HEK293 (cell line): ENCODE results near the gene GATM.

Experiments used
- CTCF ChIA-PET: fragments of 350-600 bp; formaldehyde crosslinking; extraction: SDS; loops from one replicate; lab custom pipeline; 2021; ENCODE audit warnings: antibody characterized with exemption; lab: Yijun Ruan, JAX
- POLR2A ChIA-PET: fragments of 300-600 bp; formaldehyde crosslinking; extraction: SDS; loops from one replicate; lab custom pipeline; 2020; ENCODE audit warnings: antibody characterized with exemption, inconsistent platforms; lab: Yijun Ruan, JAX
- H3K27ac ChIP-seq: fragments of 200-500 bp; sonication (Bioruptor generic); 2 replicates; pipeline ENCODE4 v1.5.1; 2014; ENCODE audit warnings: low read depth, low read length, control low read depth, inconsistent platforms; ENCODE audit errors: extremely low read depth
- H3K36me3 ChIP-seq, 2 experiments: fragments of 200-500 bp in 1 of 2; sonication (Bioruptor generic) in 1 of 2; 1 replicate in 1 of 2; 2 replicates in 1 of 2; pipeline ENCODE4 v1.5.1; 2014 to 2017; ENCODE audit warnings: inconsistent platforms in 2 of 2, low read length in 2 of 2; ENCODE audit not compliant: control insufficient read depth in 2 of 2, insufficient read depth in 1 of 2
- H3K4me1 ChIP-seq: fragments of 200-500 bp; sonication (Bioruptor generic); 2 replicates; pipeline ENCODE4 v1.5.1; 2014; ENCODE audit warnings: mild to moderate bottlenecking, low read length, inconsistent platforms; ENCODE audit not compliant: control insufficient read depth, insufficient read depth
- H3K4me3 ChIP-seq: 2 replicates; pipeline ENCODE4 v1.5.1; 2011; ENCODE audit warnings: low read depth, mild to moderate bottlenecking, control low read depth, low read length, moderate library complexity
- H3K9me3 ChIP-seq: fragments of 200-500 bp; sonication (Bioruptor generic); 2 replicates; pipeline ENCODE4 v1.5.1; 2014; ENCODE audit warnings: low read depth, low read length, inconsistent platforms; ENCODE audit not compliant: control insufficient read depth, insufficient read depth
- KLF10 ChIP-seq: fragments of 450-650 bp; IDR thresholded peaks from 2 replicates; pipeline ENCODE4 v1.5.1; 2018; ENCODE audit warnings: missing biosample characterization, mild to moderate bottlenecking, missing genetic modification characterization
- KLF16 ChIP-seq: fragments of 450-650 bp; formaldehyde crosslinking; IDR thresholded peaks from 2 replicates; pipeline ENCODE4 v1.5.1; 2017; ENCODE audit warnings: missing biosample characterization, missing genetic modification characterization
- KLF7 ChIP-seq: fragments of 450-650 bp; formaldehyde crosslinking; IDR thresholded peaks from 2 replicates; pipeline ENCODE4 v1.5.1; 2016; ENCODE audit warnings: missing biosample characterization, missing genetic modification characterization, borderline replicate concordance
- KLF9 ChIP-seq: fragments of 450-650 bp; formaldehyde crosslinking; IDR thresholded peaks from 2 replicates; pipeline ENCODE4 v1.5.1; 2016; ENCODE audit warnings: missing biosample characterization, missing genetic modification characterization, low read depth
- PATZ1 ChIP-seq: fragments of 450-650 bp; formaldehyde crosslinking; IDR thresholded peaks from 2 replicates; pipeline ENCODE4 v1.5.1; 2016; ENCODE audit warnings: missing biosample characterization, missing genetic modification characterization
- RBAK ChIP-seq: fragments of 450-650 bp; formaldehyde crosslinking; IDR thresholded peaks from 2 replicates; pipeline ENCODE4 v1.5.1; 2016; ENCODE audit warnings: missing biosample characterization, missing genetic modification characterization
- ZBTB20 ChIP-seq: fragments of 450-650 bp; formaldehyde crosslinking; IDR thresholded peaks from 2 replicates; pipeline ENCODE4 v1.5.1; 2016; ENCODE audit warnings: missing biosample characterization, missing genetic modification characterization
- ZBTB7A ChIP-seq: fragments of 450-650 bp; formaldehyde crosslinking; IDR thresholded peaks from 2 replicates; pipeline ENCODE4 v1.5.1; 2016; ENCODE audit warnings: low read depth, missing biosample characterization, missing genetic modification characterization
- ZNF140 ChIP-seq: fragments of 450-650 bp; formaldehyde crosslinking; IDR thresholded peaks from 2 replicates; pipeline ENCODE4 v1.5.1; 2016; ENCODE audit warnings: missing biosample characterization, missing genetic modification characterization
- ZNF248 ChIP-seq: fragments of 450-650 bp; formaldehyde crosslinking; IDR thresholded peaks from 2 replicates; pipeline ENCODE4 v1.5.1; 2017; ENCODE audit warnings: missing biosample characterization, missing genetic modification characterization
- ZNF280C ChIP-seq: fragments of 450-650 bp; formaldehyde crosslinking; IDR thresholded peaks from 2 replicates; pipeline ENCODE4 v1.5.1; 2016; ENCODE audit warnings: missing biosample characterization, missing genetic modification characterization
- ZNF311 ChIP-seq: fragments of 450-650 bp; formaldehyde crosslinking; IDR thresholded peaks from 2 replicates; pipeline ENCODE4 v1.5.1; 2017; ENCODE audit warnings: missing biosample characterization, missing genetic modification characterization, borderline replicate concordance
- ZNF335 ChIP-seq: fragments of 450-650 bp; formaldehyde crosslinking; conservative IDR thresholded peaks from 2 replicates; pipeline ENCODE4 v1.5.1; 2016; ENCODE audit warnings: missing biosample characterization, missing genetic modification characterization
- ZNF510 ChIP-seq: fragments of 450-650 bp; formaldehyde crosslinking; IDR thresholded peaks from 2 replicates; pipeline ENCODE4 v1.5.1; 2018; ENCODE audit warnings: mild to moderate bottlenecking, missing genetic modification characterization, missing biosample characterization; ENCODE audit not compliant: insufficient replicate concordance
- ZNF600 ChIP-seq: fragments of 450-650 bp; formaldehyde crosslinking; IDR thresholded peaks from 2 replicates; pipeline ENCODE4 v1.5.1; 2016; ENCODE audit warnings: missing biosample characterization, missing genetic modification characterization
- ZNF629 ChIP-seq: fragments of 450-650 bp; formaldehyde crosslinking; IDR thresholded peaks from 2 replicates; pipeline ENCODE4 v1.5.1; 2017; ENCODE audit warnings: missing biosample characterization, missing genetic modification characterization
- ZNF654 ChIP-seq: fragments of 450-650 bp; formaldehyde crosslinking; IDR thresholded peaks from 2 replicates; pipeline ENCODE4 v1.5.1; 2016; ENCODE audit warnings: low read depth, missing biosample characterization, missing genetic modification characterization
- ZNF747 ChIP-seq: fragments of 450-650 bp; formaldehyde crosslinking; IDR thresholded peaks from 2 replicates; pipeline ENCODE4 v1.5.1; 2016; ENCODE audit warnings: missing biosample characterization, missing genetic modification characterization
- TF ChIP-seq, protein P1 (sequence below): fragments of 450-650 bp; formaldehyde crosslinking; optimal IDR thresholded peaks from 2 replicates; pipeline ENCODE3; 2016; ENCODE audit warnings: missing biosample characterization, mild to moderate bottlenecking, missing genetic modification characterization
- TF ChIP-seq, protein P2 (sequence below): fragments of 450-650 bp; formaldehyde crosslinking; IDR thresholded peaks from 2 replicates; pipeline ENCODE4 v1.5.1; 2016; ENCODE audit warnings: missing biosample characterization, missing genetic modification characterization
- TF ChIP-seq, protein P3 (sequence below): fragments of 450-650 bp; formaldehyde crosslinking; IDR thresholded peaks from 2 replicates; pipeline ENCODE4 v1.5.1; 2016; ENCODE audit warnings: missing biosample characterization, missing genetic modification characterization
- TF ChIP-seq, protein P4 (sequence below): fragments of 450-650 bp; formaldehyde crosslinking; IDR thresholded peaks from 2 replicates; pipeline ENCODE4 v1.5.1; 2016; ENCODE audit warnings: missing biosample characterization, missing genetic modification characterization

Gene GATM

GRCh38 chr15:45401665-45402161 lies 23.4 kb upstream of the GATM start:
- Histone ChIP-seq H3K36me3 (peaks cover 14 to 19% of the 10 kb centered on the region in 2 experiments), H3K4me3 (peak overlapping the region; percentile 95), H3K9me3 (no peaks in the 10 kb centered on the region), H3K4me1 (no peaks in the 10 kb centered on the region), H3K27ac (peak overlapping the region; percentile 2; the same call in 1 of the 2 replicates)
- ChIA-PET CTCF (interaction anchor here (0.5 to 6.5 kb wide), 6 partner anchors 28 to 238 kb away, joined by 3 to 57 read pairs (median 4); no protein-coding TSS in a partner anchor), POLR2A (interaction anchor here (0.5 to 1.9 kb wide), 20 partner anchors 8 to 239 kb away, joined by 3 to 14 read pairs (median 4); partner anchors contain the start of genes BLOC1S6 and SHF)
- peak; percentile 75 for TF ChIP-seq ZNF335 (tag by site-specific recombination)
- peak; percentile 19; the same call in 1 of the 2 replicates for TF ChIP-seq ZBTB20 (tag by site-specific recombination)
- TF ChIP-seq PATZ1 (tag by site-specific recombination): no peak
- TF ChIP-seq RBAK (tag by site-specific recombination): no peak
- TF ChIP-seq ZNF140 (tag by site-specific recombination): no peak
- TF ChIP-seq KLF16: no peak
- TF ChIP-seq ZBTB7A: no peak

DNA sequence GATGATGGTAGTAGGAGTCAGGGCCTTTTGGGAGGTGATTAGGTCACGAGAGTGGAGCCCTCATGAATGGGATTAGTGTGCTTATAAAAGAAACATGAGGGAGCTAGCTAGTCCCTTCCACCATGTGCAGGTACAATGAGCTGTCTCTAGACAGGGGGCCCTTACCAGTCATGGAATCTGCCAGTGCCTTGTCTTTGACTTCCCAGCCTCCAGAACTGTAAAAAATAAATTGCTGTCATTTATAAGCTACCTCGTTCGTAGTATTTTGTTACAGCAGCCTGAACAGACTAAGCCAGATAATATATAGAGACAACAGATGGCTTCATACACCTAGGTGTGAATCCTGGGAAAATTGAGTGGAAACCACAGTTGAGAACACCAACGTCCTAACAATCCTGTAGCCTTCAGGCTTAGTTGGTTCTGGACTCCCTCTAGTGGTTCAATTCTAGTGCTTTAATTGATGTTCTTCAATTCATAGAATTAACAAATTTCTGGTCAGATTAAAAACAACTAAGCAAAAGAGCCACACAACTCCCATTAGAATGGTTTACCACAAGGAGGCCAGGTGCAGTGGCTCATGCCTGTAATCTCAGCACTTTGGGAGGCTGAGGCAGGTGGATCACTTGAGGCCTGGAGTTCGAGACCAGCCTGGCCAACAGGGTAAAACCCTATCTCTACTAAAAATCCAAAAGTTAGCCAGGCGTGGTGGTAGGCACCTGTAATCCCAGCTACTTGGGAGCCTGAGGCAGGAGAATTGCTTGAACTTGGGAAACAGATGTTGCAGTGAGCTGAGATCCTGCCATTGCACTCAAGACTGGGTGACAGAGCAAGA lies 21.3 kb upstream of the GATM start:
- no peaks in the 10 kb centered on the region for H3K4me1 ChIP-seq
- no peak overlapping the region for H3K4me3 ChIP-seq
- POLR2A ChIA-PET: no interaction called here
- no peaks in the 10 kb centered on the region for H3K9me3 ChIP-seq
- H3K36me3 ChIP-seq: peaks cover 0 to 4% of the 10 kb centered on the region in 2 experiments; a peak in 2 of 3 replicates
- CTCF ChIA-PET: interaction anchor here (0.6 to 6.5 kb wide), 14 partner anchors 9 to 273 kb away, joined by 3 to 57 read pairs (median 4); no protein-coding TSS in a partner anchor
- TF ChIP-seq ZNF629 (tag by site-specific recombination) (no peak), ZNF600 (tag by site-specific recombination) (no peak), KLF7 (tag by site-specific recombination) (no peak), ZNF248 (tag by site-specific recombination) (no peak), ZNF510 (tag by site-specific recombination) (no peak), ZNF654 (tag by site-specific recombination) (peak; percentile 60), ZNF747 (tag by site-specific recombination) (no peak), ZNF280C (tag by site-specific recombination) (no peak), KLF9 (tag by site-specific recombination) (no peak), KLF10 (tag by site-specific recombination) (no peak), ZNF311 (no peak)
- TF ChIP-seq, protein P1, sequence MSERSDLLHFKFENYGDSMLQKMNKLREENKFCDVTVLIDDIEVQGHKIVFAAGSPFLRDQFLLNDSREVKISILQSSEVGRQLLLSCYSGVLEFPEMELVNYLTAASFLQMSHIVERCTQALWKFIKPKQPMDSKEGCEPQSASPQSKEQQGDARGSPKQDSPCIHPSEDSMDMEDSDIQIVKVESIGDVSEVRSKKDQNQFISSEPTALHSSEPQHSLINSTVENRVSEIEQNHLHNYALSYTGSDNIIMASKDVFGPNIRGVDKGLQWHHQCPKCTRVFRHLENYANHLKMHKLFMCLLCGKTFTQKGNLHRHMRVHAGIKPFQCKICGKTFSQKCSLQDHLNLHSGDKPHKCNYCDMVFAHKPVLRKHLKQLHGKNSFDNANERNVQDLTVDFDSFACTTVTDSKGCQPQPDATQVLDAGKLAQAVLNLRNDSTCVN (tag by site-specific recombination): no peak
- TF ChIP-seq, protein P2, sequence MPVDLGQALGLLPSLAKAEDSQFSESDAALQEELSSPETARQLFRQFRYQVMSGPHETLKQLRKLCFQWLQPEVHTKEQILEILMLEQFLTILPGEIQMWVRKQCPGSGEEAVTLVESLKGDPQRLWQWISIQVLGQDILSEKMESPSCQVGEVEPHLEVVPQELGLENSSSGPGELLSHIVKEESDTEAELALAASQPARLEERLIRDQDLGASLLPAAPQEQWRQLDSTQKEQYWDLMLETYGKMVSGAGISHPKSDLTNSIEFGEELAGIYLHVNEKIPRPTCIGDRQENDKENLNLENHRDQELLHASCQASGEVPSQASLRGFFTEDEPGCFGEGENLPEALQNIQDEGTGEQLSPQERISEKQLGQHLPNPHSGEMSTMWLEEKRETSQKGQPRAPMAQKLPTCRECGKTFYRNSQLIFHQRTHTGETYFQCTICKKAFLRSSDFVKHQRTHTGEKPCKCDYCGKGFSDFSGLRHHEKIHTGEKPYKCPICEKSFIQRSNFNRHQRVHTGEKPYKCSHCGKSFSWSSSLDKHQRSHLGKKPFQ (tag by site-specific recombination): peak; percentile 55; the same call in 1 of the 2 replicates
- TF ChIP-seq, protein P3, sequence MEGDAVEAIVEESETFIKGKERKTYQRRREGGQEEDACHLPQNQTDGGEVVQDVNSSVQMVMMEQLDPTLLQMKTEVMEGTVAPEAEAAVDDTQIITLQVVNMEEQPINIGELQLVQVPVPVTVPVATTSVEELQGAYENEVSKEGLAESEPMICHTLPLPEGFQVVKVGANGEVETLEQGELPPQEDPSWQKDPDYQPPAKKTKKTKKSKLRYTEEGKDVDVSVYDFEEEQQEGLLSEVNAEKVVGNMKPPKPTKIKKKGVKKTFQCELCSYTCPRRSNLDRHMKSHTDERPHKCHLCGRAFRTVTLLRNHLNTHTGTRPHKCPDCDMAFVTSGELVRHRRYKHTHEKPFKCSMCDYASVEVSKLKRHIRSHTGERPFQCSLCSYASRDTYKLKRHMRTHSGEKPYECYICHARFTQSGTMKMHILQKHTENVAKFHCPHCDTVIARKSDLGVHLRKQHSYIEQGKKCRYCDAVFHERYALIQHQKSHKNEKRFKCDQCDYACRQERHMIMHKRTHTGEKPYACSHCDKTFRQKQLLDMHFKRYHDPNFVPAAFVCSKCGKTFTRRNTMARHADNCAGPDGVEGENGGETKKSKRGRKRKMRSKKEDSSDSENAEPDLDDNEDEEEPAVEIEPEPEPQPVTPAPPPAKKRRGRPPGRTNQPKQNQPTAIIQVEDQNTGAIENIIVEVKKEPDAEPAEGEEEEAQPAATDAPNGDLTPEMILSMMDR (tag by site-specific recombination): 0 out of 2 replicates have a peak, but pooled peaks have one; percentile 28
- TF ChIP-seq, protein P4, sequence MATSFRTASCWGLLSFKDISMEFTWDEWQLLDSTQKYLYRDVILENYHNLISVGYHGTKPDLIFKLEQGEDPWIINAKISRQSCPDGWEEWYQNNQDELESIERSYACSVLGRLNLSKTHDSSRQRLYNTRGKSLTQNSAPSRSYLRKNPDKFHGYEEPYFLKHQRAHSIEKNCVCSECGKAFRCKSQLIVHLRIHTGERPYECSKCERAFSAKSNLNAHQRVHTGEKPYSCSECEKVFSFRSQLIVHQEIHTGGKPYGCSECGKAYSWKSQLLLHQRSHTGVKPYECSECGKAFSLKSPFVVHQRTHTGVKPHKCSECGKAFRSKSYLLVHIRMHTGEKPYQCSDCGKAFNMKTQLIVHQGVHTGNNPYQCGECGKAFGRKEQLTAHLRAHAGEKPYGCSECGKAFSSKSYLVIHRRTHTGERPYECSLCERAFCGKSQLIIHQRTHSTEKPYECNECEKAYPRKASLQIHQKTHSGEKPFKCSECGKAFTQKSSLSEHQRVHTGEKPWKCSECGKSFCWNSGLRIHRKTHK: no peak
- no peak overlapping the region for H3K27ac ChIP-seq
